IPS-11a (cell line): Measurements from ENCODE around the gene HDAC4.

Experiments
- H3K4me3 ChIP-seq: one replicate; pipeline ENCODE4 v1.5.1; 2013; ENCODE audit warnings: low read depth, low read length, control low read depth

Gene HDAC4

GRCh38 chr2:239311132-239312040 lies 89.4 kb downstream of the HDAC4 start:
- H3K4me3 ChIP-seq, result no peak overlapping the region

GRCh38 chr2:239310401-239311061 lies 90.3 kb downstream of the HDAC4 start:
- no peak overlapping the region for H3K4me3 ChIP-seq

- H3K4me3 ChIP-seq, result no peak overlapping the region
Observed at GRCh38 chr2:239309398-239310245, 91.2 kb downstream of the HDAC4 start.

DNA sequence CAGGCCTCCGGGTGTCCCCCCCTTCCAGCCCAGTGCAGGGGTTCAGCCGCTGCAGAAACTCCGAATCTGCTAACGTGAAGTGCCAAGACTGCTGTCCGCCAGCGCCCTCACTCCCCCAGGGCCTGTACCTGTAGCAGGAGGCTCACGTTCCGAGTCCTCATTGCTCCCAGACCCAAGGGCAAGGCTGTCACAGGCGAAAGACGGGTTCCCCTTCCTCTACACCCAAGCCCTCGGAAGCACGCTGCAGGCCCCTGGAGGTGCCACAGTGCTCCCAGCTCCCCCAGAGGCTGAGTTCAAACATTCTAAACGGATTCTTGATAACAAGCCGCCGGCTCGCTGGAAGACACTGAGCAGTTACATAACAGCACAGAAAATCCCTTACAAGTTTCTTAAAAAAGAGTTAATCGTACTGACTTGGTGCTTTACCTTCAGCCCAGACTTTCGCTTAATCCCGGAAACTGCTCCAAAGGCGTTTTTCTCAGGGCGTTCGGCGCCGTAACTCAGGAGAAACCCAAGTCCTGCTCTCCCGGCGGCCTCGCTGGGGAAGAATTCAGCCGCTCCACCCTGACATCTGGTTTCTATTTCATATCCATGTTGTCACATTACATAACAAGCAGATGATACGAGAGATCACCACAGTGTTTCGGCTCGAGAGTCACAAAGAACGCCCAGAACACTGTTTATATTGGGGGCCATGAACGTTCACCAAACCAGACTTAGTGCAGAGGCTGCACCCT lies 92.0 kb downstream of the HDAC4 start:
- H3K4me3 ChIP-seq, result no peak overlapping the region

DNA sequence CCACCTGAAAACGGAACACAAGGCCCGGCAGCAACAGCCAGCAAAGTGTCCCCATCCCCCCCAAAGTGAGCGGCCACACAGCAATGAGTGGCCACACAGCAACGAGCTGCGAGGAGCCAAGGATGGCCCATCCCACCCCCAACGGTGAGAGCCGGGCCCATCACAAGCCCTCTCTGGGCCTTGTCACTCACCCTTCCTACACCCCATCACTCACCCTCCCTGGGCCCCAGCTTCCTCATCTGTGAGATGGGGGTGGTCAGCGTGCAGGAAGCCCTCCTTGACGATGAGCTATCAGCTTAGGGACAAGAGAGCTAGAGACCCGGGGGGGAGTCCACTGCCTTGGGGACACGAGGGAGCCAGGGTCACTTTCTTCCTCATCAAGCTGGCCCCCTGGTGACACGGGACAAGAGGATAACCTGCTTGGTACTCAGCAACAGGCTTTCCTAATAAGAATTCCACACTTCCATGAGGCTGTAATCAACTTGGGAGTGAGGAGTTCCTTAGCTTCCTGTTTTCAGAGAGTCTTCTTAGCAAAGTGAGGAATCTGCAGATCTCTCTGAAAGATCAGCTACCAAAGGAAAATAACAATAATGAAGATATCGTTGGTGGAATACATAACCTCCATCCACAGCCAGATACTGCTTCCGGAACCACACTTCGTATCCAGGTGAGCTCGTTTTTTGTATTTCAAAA lies 92.8 kb downstream of the HDAC4 start:
- H3K4me3 ChIP-seq, result no peak overlapping the region

GRCh38 chr2:239307221-239307569 lies 93.6 kb downstream of the HDAC4 start:
- no peak overlapping the region for H3K4me3 ChIP-seq

DNA sequence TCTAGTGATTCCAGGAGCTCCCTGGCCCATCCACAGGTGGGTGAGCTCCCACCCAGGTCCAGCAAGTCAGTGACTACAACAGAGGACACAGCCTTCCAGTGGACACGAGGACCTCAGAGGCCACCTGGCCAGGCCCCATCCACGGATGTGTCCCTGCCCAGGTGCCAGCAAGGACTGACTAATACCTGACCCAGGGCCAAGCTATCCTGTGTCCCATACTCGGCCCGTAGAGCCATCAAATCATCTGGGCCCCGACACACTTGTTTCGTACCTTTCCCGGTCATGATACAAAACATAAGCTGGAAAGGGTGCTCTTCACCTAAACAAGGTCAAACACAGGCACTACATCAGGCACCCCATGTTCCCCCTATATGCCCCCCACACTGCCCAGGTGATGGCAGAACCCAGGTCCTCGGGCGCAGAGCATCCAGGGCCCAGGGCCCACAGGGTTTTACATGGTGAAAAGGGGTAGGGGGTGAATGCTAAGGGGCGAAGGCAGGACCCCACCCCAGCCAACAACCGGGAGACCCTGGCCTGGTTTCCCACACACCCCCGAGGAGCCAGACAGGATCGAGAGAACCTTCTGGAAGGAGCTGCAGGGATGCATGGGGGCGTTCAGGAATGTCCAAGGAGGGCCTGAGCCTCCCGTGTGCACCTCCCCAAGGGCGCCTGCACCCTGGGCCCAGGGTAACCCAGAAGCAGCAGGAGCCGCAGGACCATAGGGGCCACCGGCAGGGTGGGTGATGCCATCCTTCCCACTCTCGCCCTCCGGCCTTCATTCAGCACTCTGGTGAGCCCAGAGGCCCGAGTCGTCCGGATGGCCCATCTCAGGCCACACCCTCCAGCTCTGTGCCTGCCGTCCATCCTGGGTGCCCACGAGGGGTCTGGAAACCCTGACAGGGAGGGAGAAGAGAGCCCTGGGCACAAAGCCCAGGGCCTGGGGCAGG lies 94.3 kb downstream of the HDAC4 start:
- no peak overlapping the region for H3K4me3 ChIP-seq

GRCh38 chr2:239305771-239306170 lies 95.0 kb downstream of the HDAC4 start:
- no peak overlapping the region for H3K4me3 ChIP-seq

DNA sequence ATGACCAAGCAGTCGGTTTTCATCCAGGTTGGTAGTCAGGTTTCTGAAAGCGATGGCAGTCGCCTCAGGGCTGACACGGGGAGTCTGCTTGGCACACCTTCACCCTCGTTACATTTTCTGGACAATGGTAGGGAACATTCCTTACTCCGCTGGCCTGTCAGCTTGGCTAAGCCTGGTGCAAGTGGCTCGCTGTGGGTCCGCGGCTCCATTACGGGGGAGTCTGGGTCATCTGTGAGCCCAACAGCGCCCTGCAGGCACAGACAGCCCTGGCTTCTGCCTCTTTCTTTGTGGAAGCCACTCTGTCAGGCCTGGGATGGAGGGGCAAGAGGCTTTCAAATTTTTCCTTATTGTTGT lies 95.6 kb downstream of the HDAC4 start:
- H3K4me3 ChIP-seq, result no peak overlapping the region

- H3K4me3 ChIP-seq, result no peak overlapping the region
Observed at GRCh38 chr2:239304533-239305221, 96.1 kb downstream of the HDAC4 start.

GRCh38 chr2:239303711-239304532 lies 96.9 kb downstream of the HDAC4 start:
- no peak overlapping the region for H3K4me3 ChIP-seq

DNA sequence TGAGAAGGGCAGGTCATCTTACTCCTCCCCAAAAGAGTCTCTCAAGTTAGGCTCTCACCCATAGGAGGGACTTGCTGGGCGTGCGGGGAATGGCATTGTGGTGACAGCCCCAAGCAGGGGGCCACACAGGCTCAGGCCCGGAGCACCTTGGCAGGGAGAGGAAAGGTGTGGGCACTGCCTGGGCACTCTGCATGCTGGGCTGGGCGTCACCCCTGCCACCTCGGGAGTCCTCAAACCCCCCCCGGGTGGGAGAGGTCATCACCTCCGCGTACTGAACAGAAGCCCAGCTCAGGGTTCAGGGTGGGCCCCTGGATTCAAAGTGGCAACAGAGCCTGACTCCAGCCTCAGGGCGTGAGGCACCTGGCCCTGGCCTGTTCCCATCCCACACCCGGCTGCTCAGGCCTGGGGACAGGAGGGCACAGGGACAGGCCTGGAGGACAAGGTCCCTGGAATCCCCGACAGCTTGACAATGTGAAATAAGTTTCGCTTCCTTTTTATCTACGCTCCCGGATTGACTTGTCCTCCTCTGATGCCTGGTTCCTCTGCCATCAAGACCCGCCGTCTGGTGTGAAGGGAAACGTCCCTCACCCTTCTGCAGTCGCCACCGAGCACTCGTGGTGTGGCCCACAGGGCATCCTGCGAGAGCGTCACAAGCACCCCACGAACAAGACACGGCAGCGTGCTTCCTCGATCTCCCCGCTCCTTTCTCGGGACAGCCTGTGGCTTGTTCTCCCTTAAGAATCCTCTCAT lies 97.8 kb downstream of the HDAC4 start:
- no peak overlapping the region for H3K4me3 ChIP-seq

DNA sequence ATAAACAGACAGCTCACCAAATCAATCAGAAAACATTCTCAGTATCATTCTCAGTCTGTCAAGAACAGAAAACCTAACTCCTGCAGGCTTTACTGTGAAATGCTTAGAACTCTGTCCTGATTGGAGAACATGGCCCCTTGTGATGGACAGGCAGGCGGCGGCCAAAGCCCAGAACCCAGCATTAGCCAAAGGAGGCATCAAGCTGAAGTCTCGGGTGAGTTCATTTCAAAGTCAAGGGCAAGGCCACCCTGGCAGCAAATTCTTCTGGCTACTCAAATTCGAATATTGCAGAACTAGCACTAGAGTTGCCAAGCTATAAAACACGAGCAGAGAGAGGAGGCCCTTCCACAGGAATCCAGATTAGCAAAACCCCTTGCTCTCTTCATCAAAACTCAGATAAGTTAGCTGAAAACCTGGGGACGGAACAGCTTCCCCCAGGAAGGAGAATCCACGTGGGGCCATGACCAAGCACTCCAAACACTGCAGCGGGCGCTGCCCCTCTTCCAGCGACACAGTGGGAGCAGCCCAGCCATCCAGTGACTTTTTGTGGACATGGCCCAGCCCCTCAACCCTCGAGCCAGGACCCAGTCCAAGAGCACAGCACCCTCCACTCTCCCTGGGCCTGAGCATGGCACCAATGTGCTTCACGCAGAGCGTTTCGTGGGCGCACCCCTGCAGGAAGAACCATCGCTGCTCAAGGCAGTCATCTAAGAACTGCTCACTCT lies 98.6 kb downstream of the HDAC4 start:
- H3K4me3 ChIP-seq, result no peak overlapping the region

DNA sequence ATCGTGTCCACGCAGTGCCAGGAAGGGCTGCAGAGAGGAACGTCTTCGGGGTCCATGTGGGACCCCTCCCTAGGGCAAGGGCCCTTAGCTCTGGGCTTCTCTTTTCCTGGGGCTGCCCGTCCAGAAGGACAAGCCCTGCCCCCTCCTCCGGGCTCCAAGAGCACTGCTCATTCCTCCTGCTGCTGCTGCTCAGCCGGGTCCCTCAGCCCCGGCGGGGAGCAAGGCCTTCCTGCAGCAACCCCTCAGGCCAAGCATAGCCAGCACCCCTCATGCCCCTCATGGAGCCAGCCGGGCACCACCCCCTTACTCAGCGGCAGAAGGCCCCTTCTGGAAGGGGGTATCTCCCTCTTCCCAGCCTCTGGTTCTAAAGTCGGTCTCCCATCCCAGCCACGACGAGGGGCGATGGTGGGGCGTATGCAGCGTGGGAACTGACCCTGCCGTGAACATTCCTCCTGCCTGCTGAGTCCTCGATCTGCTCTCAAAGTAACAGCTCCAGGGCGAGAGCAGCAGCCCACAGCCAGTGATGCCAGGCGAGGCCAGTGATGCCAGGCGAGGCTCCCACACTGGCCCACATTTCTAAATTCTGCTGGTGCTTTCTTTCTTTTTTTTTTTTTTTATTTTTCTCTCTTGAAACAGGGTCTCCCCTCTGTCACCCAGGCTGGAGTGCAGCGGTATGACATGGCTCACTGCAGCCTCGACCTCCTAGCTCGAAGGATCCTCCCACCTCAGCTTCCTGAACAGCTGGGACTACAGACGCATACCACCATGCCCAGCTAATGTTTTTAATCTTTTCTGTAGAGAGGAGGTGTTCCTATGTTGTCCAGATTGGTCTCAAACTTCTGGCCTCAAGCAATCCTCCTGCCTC lies 99.7 kb downstream of the HDAC4 start:
- H3K4me3 ChIP-seq, result no peak overlapping the region

DNA sequence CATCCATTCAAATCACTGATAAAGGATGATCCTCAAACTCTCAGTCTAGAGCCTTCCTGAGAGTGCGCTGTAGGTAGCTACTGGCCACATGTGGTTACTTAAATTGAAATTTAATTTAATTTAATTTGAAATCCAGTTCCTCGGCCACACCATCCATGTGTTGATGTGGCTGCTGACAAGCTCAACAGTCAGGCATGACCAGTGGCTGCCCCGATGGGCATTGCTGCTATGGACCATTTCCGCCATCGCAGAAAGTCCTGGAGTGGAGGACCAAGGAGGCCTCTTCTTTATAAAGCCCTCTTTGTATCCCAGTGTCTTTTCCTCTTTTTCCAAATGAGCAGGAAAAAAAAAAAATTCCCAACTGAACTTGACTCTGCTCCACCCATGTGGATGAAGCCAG lies 100.6 kb downstream of the HDAC4 start:
- H3K4me3 ChIP-seq, result no peak overlapping the region
